Measurements from ENCODE around the gene ZC3HAV1L. TPM values are rescaled to one million over a fixed set of nuclear protein-coding genes. Genes with fewer than 3 reads are reported as not detected.
"Not testable (repeated sequence)": the region's sequence is repeated elsewhere in the genome, so short reads cannot be mapped to it uniquely, and the experiment has no call there.

The ZC3HAV1L gene
- total RNA-seq, 1 donor from 2014 or later, result 4.0 TPM

DNA sequence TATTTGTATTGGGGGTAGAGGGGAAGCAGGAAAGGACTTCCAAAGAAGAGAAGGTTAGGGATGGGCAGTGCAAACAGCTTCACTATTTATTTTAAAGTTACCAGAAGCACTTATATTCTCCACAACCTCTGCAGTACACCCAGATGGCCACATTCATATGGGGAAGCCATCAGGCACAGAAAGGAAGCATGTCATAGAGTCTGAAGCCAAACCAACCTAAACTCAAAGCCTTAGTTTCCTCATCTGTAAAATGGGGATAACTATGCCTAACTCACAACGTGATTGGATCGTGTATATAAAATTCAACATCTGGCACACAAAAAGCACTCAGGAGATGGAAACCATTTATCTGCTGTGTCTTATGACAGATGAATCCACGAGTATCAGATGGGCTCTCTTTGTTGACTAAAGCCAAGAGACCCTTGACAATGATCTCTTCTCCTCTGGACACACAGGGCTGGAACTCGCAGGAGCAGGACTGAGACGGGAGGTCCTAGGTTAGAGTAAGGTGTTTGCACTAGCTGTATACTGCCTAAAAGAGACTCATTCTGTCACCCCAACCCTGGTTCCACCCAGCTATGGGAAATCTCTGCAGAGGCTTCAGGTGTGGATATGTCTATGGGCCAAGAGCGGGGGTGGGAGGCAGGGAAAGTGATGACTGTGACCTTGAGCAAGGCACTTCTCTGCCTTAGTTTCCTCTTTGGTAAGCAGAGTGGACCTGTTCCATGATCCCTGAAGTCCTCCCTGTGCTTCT is 56.4 kb downstream of the ZC3HAV1L start:
- ATAC-seq, result no peak
- intact Hi-C loops (cut with DNase I), result no loop called here
- no peak for DNase-seq (ENCODE audit: missing footprints)

DNA sequence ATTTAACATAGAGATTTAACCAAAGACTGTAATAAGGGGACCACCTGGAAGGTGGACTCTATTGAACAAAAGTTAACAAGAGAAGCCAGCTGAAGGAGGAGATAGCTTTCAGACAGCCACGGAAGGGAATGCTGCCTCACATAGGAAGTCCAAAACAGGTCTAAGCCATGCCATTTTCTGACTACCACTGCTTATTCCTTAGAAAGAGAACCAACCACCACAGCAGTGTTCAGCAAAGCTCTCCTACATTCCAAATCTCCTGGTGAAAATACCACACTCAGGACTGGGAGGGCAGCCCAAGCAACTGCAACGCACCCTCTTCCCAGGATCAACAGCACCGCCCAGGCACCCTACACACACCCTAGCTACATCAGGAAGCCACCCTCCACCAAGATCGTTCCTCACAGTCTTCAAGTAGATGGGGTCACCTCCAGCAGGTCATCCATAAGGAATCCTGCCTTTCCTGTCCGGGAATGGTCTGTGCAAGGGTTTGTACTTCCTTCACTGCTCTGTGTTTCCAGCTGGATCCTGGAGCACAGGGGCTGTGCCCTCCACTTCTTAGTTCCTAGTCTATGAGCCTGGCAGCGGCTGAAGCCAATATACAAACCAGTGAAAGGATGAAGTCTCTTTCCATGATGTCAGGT is 57.2 kb downstream of the ZC3HAV1L start:
- ATAC-seq, result no peak
- intact Hi-C loops (cut with DNase I), result no loop called here
- no peak for DNase-seq (ENCODE audit: missing footprints)

DNA sequence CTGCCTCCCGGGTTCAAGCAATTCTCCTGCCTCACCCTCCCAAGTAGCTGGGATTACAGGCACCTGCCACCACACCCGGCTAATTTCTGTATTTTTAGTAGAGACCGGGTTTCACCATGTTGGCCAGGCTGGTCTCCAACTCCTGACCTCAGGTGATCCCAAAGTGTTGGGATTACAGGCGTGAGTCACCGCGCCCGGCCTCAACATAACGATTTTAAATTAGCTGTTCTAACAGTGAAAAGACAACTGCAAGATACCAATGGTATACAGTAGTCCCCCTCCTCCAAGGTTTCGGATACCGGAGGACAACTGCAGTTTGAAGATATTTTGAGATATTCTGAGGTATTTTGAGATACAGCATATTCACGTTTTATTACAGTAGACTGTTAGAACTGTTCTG is 59.7 kb downstream of the ZC3HAV1L start:
- ATAC-seq; intact Hi-C loops (cut with DNase I); DNase-seq (ENCODE audit: missing footprints): not testable (repeated sequence)

Other genes starting within 250 kb of the ZC3HAV1L start
- not detected for gene TMEM213, start 238.0 kb downstream of the ZC3HAV1L start, total RNA-seq
- gene ATP6V0A4, start 237.8 kb downstream of the ZC3HAV1L start, total RNA-seq, result not detected
- gene KIAA1549, start 54.7 kb downstream of the ZC3HAV1L start, total RNA-seq, result 1.8 TPM
- gene ZC3HAV1, start 73.7 kb upstream of the ZC3HAV1L start, total RNA-seq, result 8.0 TPM
- 13.0 TPM for gene UBN2, start 195.2 kb upstream of the ZC3HAV1L start, total RNA-seq